IPS-NIHi7 (cell line): ENCODE data around the gene CPT1A.

Source experiments
- DNase-seq: peaks from one replicate; pipeline ENCODE4 v3.0.0; 2012; ENCODE audit warnings: mixed read lengths; ENCODE audit errors: extremely low spot score

CPT1A gene

DNA sequence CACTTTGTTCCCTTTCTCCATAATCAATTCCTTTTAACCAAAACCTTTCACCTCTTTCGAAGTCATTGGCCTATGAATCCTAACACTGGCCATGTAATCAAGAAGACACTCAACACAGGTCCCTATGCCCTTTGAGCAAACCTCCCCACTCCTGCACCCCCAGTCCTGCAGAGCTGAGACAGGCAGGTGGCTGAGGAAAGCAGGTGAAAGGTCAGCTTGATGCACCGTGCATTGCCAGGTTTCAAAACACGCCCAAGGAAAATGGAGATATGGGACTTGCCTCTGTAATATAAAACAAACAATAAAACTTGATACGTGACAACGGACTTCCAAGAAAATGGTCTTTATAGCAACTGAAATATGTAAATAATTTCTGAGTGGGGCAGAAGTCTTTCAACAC is 10.6 kb downstream of the CPT1A start:
- DNase-seq: no peak

DNA sequence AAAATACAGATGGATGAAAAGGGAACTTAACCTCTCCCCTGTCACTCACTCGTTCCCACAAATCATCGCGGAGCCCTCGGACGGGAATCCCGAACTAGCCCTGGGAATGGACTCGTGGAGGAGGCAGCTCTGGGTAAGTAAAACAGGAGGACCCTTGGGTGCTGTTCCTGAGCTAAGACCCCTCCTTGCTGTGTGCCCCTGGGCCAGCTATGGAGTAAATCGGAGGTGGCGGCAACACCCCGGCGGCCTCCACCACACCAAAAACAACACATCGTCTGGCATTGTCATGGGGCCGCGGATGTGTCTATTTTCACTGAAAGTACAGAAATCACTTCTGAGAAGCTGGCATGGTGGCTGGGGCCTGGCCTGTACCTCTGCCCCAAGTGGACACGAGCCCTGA is 12.1 kb downstream of the CPT1A start:
- no peak for DNase-seq

DNA sequence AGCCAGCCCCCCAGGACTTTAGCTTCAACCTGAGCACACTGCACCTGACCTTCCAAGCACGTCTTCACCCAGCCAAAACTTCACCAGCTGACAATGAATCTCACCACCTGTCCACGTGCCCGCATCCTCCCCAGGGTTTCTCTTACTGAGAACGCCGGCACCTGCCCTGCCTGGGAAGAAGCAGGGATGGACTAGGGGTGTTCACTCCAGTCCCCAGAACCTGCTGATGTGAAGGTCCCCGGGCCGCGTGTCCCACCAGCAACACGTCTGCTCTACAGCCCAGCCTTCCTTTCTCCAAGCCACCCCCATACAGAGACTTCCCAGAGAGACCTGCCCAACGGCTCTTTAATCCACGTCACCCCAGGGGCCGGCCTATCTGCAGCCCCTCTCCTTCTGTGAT is 12.8 kb downstream of the CPT1A start:
- no peak for DNase-seq

DNA sequence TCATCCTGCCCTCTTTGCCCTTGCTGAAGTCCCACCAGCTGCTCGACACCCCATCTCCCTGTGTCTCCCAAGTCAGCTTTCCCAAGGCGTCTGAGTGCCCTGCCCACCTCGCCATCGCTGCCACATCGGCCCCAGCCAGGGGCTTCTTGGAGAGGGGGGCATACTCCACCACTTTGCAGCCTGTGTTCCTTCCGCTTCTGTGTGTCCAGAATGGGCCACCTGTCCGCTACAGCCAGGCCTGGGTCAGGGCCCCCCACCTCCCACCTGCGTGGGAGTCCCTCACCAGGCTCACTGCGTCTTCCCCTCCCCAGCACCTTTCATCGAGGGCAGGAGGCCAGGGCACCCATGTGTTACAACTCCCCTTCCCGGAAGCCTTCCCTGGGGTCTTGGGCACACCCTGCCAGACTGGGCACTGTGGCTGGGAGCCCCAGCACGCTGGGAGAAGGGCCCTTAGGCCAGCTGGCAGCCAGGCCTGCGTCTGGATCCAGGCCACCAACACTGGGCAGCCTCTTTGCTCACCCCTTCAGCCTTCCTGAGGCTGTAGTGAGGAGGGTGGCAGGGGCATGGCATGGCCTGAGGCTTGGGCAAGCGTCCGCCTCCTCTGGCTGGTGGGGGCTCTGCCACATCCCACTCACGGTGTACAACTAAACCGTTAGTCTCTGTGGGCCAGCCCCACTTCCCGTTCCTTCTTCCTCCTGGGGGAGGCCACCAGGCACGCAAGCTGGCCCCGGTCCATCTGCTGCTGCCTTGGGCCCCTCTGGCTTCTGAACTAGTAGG is 13.4 kb downstream of the CPT1A start:
- no peak for DNase-seq

DNA sequence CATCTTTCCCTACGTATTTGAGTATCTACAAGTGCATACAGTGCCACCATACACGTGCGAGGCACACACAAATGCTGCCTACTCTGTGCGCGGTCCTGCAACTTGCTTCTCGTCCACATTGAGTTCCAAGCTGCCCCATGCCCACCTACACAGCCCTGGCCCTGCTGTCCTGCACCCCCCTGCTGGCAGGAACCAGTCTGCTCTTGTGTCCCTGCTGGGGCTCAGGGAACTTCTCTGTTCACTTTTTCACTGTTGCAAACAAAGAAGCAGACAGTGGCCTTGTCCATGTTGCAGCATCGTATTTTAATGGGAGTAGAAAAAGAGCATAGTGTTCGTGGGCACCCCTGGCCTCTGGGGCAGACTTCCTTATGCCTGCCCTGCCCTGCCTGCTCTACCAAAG is 14.0 kb downstream of the CPT1A start:
- no peak for DNase-seq

DNA sequence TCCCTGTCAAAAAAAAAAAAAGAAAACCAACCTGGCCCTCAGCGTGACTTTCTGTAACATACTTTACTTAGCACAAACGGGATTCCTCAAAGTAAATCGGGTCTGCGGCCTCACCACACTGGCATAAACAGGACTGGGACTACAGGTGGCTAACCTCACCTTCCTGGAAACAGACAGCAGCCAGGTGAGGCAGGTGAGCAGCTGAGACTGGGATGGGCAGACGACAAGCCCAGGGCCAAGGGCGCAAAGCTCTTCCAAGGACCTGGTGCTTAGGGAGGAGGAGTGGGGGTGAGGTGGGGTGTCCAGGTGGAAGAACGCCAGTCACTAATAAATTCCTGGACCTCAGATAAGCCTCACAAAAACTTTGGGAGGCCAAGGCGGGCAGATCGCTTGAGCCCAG is 15.0 kb downstream of the CPT1A start:
- no peak for DNase-seq

DNA sequence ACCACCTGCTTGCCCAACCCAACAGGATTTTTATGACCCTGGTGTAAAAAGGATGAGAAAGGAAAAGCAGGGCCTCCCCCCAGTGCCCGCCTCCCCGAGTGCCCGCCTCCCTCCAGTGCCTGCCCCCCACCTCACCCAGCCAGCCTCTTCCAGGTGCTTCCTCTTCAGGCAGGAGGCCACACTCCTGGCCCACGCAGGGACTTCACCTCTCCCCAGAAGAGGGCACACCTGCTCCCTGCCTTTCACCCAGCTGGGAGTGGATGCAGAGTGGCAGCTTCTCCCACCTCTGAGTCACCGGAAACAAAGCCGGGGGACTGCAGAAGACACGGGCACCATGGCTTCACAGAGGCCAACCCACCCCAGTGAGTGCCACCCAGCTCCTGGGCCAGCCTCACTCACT is 16.1 kb downstream of the CPT1A start:
- peak; percentile 75 for DNase-seq

DNA sequence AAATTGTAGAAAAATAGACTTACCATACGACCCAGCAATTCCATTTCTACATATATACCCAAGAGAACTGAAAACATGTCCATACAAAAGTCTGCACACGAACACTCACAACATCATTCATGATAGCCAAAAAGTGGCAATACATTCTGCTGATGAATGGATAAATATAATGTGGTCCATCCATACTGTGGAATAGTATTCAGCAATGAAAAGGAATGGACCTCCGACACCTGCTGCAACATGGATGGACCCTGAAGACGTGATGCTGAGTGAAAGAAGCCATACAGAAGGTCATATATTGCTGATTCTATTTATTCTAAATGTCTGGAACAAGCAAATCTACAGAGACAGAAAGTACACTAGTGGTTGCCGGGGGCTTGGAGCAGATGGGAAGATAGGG is 19.2 kb downstream of the CPT1A start:
- no peak for DNase-seq

DNA sequence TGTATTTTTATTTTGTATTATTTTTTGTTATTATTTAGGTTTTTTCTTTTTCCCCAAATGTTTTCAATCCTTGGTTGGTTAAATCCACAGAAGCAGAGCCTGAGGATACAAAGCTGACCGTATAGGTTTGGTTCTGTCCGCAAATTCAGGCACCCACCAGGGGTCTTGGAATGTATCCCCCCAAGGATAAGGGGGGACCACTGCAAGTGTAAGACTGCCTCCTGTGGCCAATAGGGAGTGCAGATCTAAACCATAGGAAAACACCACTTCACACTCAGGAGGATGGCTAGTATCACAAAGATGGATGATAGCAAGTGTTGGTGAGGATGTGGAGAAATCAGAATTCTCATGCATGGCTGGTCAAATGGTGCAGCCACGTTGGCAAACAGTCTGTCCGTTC is 20.0 kb downstream of the CPT1A start:
- no peak for DNase-seq

DNA sequence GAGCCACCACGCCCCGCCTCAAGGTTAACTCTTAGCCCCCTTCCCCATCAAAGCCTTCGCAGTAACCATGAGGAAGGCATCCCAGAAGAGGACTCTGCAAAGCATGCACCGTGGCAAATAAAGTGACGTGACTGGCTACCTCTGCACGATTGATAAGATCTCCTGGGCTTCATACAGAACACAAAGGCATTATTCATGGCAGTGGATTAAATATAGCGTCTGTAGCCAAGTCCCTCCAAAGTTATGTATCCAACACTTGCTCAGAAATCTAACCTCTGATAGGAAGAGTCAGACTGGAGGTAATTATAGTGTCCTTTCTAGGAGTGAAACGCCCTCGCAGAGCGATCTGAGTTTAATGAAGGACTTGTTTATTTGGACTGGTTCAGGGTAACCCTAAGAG is 22.4 kb downstream of the CPT1A start:
- DNase-seq: no peak

DNA sequence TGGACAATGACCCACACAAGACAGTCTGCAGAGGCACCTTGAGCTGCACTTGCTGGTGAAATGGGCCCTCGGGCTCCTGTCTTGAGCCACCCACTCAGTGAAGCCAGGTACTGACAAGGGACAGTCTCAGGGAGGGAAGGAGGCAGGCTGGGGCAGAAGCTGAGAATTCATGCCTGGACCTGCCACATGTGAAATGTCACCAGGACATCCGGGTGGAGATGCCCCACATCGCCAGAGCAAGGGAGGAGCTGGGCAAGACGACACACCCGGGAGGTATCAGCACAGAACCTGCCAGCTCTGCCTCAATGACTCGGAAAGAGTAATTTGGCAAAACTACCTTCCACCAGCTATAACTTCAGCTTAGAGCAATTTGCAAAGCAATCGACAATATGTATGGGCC is 23.5 kb downstream of the CPT1A start:
- no peak for DNase-seq

DNA sequence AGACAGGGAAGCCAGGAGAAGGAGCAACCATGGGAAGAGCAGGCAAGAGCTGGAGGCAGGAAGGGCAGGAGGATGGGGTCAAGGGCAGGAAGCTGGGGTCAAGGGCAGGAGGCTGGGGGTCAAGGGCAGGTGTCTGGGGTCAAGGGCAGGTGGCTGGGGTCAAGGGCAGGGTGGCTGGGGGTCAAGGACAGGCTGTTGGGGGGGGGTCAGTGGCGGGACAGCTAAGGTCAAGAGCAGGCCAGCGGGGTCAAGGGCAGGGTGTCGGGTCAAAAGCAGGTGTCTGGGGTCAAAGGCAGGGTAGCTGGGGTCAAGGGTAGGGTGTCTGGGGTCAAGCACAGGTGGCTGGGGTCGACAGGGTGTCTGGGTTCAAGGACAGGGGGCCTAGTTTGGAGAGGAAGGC is 24.2 kb downstream of the CPT1A start:
- no peak for DNase-seq

DNA sequence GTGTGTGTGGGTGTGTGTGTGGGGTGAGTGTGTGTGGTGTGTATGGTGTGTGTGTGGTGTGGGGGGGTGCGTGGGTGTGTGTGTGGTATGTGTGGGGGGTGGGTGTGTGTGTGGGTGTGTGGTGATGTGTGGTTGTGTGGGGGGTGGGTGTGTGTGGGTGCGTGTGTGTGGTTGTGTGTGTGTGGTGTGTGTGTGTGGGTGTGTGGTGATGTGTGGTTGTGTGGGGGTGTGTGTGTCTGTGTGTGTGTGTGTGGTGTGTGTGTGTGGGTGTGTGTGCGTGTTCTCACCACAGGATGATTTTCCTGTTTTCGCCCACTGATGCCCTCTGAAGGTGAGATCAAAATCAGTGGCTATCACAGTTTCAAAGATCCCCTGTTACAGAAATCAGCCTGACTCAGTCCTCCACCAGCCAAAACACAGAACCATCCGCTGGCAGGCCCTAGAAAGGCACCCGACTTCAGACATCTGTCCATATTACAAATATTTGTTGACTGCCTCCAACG is 24.7 kb downstream of the CPT1A start:
- no peak for DNase-seq

DNA sequence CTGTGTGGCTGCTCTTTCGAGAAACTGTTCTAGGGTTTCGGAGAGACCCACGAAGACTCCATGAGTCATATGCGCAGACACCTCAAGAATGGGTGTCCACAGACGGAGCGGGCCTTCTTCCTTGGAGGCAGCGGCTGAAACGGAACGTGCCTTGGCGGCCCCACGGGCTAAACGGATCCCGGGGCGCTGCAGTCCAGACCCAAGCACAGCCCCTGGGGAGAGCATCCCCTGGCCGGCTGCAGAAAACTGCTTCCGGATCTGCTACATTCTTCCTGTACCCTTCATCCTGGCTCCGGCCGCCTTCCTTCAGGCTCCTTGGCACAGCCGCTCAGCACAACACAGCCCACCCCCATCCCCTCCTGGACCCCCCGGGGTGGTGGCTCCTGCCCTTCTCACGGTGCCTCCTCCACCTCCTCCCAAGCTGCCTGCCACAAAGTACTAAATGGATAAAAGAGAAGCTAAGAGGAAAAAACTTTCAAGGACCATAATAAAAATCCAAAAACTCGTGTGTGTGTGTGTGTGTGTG is 25.4 kb downstream of the CPT1A start:
- no peak for DNase-seq

DNA sequence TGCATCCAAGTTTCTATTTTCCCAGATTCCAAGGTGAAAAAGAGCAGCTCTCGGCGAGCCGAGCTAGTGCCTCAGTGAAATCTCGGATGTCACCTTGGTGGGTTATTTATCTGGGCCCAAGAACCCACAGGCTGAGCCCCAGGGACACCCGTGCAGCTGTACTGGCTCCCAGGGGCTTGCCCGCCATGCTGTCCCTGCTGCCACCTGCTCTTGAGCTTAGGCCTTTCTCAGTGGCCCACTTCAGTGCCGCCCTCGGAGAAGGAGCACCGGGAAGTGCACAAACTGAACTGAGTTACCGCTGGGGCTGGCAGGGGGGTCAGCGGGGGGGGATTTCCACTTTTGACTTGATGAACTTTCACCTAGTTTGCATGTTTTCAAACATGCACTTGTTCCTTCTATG is 27.9 kb downstream of the CPT1A start:
- no peak for DNase-seq

DNA sequence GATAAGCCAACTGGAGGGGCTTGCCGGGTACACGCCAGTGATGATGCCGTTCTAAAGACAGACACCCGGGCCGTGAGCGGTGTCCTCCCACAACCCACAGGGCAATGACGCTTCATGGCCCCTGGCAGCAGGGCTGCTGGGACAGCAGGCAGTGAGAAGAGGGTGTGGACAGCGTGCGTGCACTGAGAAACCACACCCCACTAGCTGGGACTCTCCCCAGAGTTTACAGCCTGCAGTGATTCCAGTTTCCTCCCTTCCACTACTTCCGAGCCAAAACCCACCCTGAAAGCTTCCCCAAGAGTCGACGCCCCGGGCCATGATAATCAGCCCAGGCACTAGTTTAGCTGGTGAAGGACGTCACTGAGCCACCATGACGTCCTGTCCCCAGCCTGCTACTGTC is 29.2 kb downstream of the CPT1A start:
- no peak for DNase-seq

DNA sequence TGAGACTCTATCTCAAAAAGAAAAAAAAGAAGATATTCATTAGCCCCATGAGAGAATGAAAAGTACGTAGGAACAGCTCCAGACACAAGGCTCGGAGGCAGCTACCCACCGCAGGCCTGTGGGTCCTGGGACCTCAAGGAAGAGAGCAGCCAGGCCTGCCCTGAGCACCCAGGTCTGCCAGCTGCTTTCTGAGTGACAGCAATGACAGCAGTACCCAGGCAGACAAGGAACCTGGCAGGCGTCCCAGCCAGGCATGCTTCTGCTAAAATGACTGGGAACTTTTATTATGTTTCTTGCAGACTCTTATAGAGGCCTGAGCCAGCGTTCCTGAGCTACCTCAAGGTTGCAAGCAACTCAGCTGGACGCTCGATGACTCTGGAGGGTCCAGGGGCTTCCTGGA is 31.6 kb downstream of the CPT1A start:
- no peak for DNase-seq

DNA sequence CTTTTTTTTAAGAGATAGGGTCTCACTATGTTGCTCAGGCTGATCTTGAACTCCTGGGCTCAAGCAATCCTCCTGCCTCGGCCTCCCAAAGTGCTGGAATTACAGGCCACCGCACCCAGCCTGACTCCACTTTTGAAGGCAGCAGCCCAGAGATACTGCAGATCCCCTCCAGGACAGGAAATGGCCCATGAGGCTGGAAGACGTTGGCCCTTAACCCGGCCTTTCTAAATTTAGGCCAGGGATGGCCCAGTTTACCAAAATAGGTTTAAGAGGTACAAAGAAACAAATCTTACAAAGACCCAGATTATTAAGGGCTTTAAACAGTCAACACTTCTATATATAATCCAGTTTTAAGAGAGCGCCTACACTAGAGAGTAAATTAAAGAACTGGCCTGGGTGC is 32.2 kb downstream of the CPT1A start:
- no peak for DNase-seq

DNA sequence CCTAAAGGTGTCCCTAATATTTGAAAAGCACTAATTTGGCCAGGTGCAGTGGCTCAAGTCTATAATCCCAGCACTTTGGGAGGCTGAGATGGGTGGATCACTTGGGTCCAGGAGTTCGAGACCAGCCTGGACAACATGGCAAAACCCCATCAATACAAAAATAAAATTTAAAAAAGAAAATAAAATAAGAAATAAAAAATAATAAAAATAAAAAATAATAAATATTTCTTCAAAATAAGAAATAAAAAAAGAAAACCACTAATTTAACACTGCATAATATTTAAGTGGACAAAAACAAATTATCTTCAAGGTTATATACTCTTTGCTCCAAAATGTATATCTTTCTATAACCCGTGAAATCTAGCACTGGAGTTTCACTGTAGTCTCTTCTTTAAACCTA is 32.9 kb downstream of the CPT1A start:
- DNase-seq: no peak

DNA sequence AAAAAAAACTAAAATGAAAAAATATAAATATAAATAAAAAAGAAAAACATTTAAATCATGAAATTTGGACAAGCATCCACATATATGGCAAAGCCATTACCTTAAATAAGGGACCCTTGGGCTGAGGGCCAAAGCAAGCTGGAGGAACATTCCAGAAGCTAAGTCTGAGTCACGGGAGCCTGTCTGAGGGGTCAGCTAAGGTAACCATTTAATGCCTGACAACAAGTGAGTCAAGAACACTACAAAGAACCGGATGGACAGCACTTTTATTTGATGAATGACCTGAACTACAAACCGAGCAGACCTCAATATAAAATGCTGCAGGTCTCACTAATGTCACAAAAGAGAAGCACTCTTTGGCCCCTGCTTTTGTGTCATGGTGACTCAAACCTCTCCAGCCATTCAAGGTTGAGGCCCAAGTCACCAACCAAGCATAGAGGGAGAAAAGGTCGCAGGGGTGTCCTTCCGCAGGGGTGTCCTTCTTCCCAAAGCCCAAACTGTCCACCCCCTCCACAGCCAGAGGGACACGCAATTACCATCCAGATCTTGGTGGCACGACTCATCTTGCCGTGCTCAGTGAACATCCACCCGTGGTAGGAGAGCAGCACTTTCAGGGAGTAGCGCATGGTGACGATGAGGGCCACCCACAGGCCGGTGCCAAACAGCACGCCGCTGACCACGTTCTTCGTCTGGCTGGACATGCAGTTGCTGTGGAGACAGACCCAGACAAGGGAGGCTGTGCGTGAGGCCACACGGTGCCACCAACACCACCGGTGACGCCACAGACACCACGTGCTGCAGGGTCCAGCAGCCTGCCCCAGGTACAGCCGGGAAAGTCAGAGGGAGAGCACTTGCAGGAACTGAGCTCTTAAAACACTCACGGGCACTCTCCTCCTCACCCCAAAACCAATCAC is 34.5 kb downstream of the CPT1A start:
- no peak for DNase-seq

DNA sequence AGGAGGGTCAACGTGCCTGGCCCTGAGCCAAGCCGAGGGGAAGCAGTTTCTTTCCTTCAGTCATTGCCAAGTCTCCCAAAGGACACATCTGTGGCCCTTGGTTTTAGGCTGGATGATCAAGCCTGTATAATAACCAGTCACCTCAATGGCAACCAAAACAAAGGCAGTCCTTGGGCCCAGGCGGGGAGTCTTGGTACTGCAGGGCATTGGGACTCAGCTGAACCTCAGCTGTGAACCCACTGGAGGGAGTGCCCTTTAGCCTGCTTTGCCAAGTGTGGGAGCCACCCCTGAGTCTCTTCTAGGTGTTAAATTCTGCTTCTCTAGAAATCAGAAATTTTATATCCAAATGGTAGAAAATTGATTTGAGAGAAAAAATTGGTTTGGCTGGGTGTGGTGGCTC is 36.9 kb downstream of the CPT1A start:
- DNase-seq: no peak

DNA sequence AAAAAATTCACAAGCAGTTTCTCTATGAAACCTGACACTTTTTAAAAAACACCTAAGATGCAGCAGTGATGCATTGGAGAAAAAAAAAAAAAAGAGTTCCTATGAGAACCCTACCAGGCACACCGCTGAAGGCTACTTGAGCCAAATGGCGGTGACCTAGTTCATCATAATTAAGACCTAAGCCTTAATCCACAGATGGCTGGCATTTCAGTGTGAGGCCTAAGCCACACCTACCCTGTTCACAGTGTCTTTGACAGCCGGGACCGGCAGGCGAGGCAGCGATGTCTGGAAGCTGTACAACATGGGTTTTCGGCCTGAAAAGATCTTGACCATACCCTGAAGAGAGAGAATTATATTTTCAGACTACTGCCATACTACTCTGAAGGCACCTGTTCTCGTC is 38.0 kb downstream of the CPT1A start:
- no peak for DNase-seq
